ENCODE data around the gene PKNOX2. TPM values are rescaled to one million over a fixed set of nuclear protein-coding genes. Genes with fewer than 3 reads are reported as not detected.

PKNOX2 gene
- total RNA-seq, 4 donors from 2014 or later: 0.83 to 4.1 (median 2.5) TPM

- TF ChIP-seq POLR2A (IDR thresholded peaks at IDR 0.05; ENCODE audit: low read depth): no peak
- no peak for TF ChIP-seq POLR2AphosphoS5 (IDR thresholded peaks at IDR 0.05)
- no peak for TF ChIP-seq EP300 (IDR thresholded peaks at IDR 0.05)
- TF ChIP-seq CTCF (IDR thresholded peaks at IDR 0.05): no peak
These were observed 193.0 kb downstream of the PKNOX2 start for GRCh38 chr11:125357551-125357950.

GRCh38 chr11:125358254-125358840 is 193.8 kb downstream of the PKNOX2 start:
- intact Hi-C loops (cut with DNase I): no loop called here
- Histone ChIP-seq H3K9me3 (no peaks in the 10 kb centered on the region), H3K4me3 (no peak overlapping the region), H3K36me3 (no peaks in the 10 kb centered on the region), H3K27ac (replicated peaks in 1 of 4) (no peak overlapping the region), H3K4me1 (no peaks in the 10 kb centered on the region), H3K27me3 (no peaks in the 10 kb centered on the region)
- no peak for TF ChIP-seq EP300 (IDR thresholded peaks at IDR 0.05)
- TF ChIP-seq POLR2A (IDR thresholded peaks at IDR 0.05; ENCODE audit: low read depth): no peak
- no peak for TF ChIP-seq CTCF (IDR thresholded peaks at IDR 0.05)
- no peak for TF ChIP-seq POLR2AphosphoS5 (IDR thresholded peaks at IDR 0.05)
- DNase-seq (ENCODE audit: extremely low spot score): no peak
- 85% methylated on average over 6 of the region's 6 CpGs for WGBS

More at GRCh38 chr11:125357551-125357950, 193.0 kb downstream of the PKNOX2 start:
- H3K27ac ChIP-seq (replicated peaks in 1 of 4): no peak overlapping the region
- WGBS: 95% methylated on average over 8 of the region's 8 CpGs
- H3K4me1 ChIP-seq: no peaks in the 10 kb centered on the region
- no peak overlapping the region for H3K4me3 ChIP-seq
- H3K9me3 ChIP-seq: no peaks in the 10 kb centered on the region
- no peak for DNase-seq (ENCODE audit: extremely low spot score)
- intact Hi-C loops (cut with DNase I): no loop called here
- no peaks in the 10 kb centered on the region for H3K27me3 ChIP-seq
- no peaks in the 10 kb centered on the region for H3K36me3 ChIP-seq

GRCh38 chr11:125359130-125359529 is 194.6 kb downstream of the PKNOX2 start:
- TF ChIP-seq POLR2A (IDR thresholded peaks at IDR 0.05; ENCODE audit: low read depth): no peak
- TF ChIP-seq CTCF (IDR thresholded peaks at IDR 0.05): no peak
- TF ChIP-seq POLR2AphosphoS5 (IDR thresholded peaks at IDR 0.05): no peak
- no peak for DNase-seq (ENCODE audit: extremely low spot score)
- H3K9me3 ChIP-seq: no peaks in the 10 kb centered on the region
- no peak overlapping the region for H3K4me3 ChIP-seq
- no peaks in the 10 kb centered on the region for H3K27me3 ChIP-seq
- intact Hi-C loops (cut with DNase I): no loop called here
- no peaks in the 10 kb centered on the region for H3K4me1 ChIP-seq
- H3K36me3 ChIP-seq: no peaks in the 10 kb centered on the region
- WGBS: 98% methylated on average over 9 of the region's 9 CpGs
- no peak overlapping the region for H3K27ac ChIP-seq (replicated peaks in 1 of 4)

- intact Hi-C loops (cut with DNase I): no loop called here
- H3K36me3 ChIP-seq: no peaks in the 10 kb centered on the region
- H3K27ac ChIP-seq (replicated peaks in 1 of 4): no peak overlapping the region
- H3K9me3 ChIP-seq: no peaks in the 10 kb centered on the region
- no peaks in the 10 kb centered on the region for H3K4me1 ChIP-seq
- no peak for DNase-seq (ENCODE audit: extremely low spot score)
- no peaks in the 10 kb centered on the region for H3K27me3 ChIP-seq
- H3K4me3 ChIP-seq: no peak overlapping the region
- TF ChIP-seq POLR2AphosphoS5 (IDR thresholded peaks at IDR 0.05) (no peak), POLR2A (IDR thresholded peaks at IDR 0.05; ENCODE audit: low read depth) (no peak), EP300 (IDR thresholded peaks at IDR 0.05) (no peak), CTCF (IDR thresholded peaks at IDR 0.05) (no peak)
- 90% methylated on average over 7 of the region's 7 CpGs for WGBS
These were observed 195.5 kb downstream of the PKNOX2 start for GRCh38 chr11:125360066-125360465.

Data from esophagus muscularis mucosa (tissue), 4 donors.